ENCODE results near the gene ZNF407.

- TF ChIP-seq CTCF (conservative IDR thresholded peaks at IDR 0.05; ENCODE audit: low read depth in 2 of 2) (no peak), REST (IDR thresholded peaks at IDR 0.05; ENCODE audit: unreplicated experiment) (no peak), POLR2AphosphoS5 (IDR thresholded peaks at IDR 0.05; ENCODE audit: low read depth) (no peak), EZH2 (IDR thresholded peaks at IDR 0.05; ENCODE audit: low read depth, unreplicated experiment) (no peak), CREB1 (CRISPR knock-in tag; IDR thresholded peaks at IDR 0.05; ENCODE audit: low read depth) (no peak), ZNF462 (CRISPR knock-in tag; IDR thresholded peaks at IDR 0.05) (no peak)
Measured at GRCh38 chr18:75107196-75107930, 509.7 kb downstream of the ZNF407 start.
